WTC11 (cell line): ENCODE data around the gene RFX7. TPM values are rescaled to one million over a fixed set of nuclear protein-coding genes. Genes with fewer than 3 reads are reported as not detected.

Experiments
- ATAC-seq: fragments of 200-7000 bp; cut with Tn5 transposase; 2 replicates; pipeline ENCODE4 v1.10.0; 2021; ENCODE audit warnings: mild to moderate bottlenecking, moderate library complexity
- CTCF ChIA-PET: fragments of 300-600 bp; sonication (Branson Sonifier 250); formaldehyde crosslinking; loops from one replicate; lab custom pipeline; 2021; ENCODE audit warnings: antibody characterized with exemption; lab: Charles Lee
- POLR2A ChIA-PET: fragments of 350-600 bp; sonication (Branson Sonifier 250); formaldehyde crosslinking; loops from one replicate; lab custom pipeline; 2021; ENCODE audit warnings: antibody characterized with exemption; lab: Charles Lee
- DNase-seq: peaks from one replicate; pipeline ENCODE4 v3.0.0; 2021; ENCODE audit warnings: low spot score
- H3K27ac Mint-ChIP-seq: 2 replicates; pipeline ENCODE4 v1.8.0; 2021; ENCODE audit warnings: mixed read lengths
- H3K27me3 Mint-ChIP-seq: 2 replicates; pipeline ENCODE4 v1.8.0; 2021; ENCODE audit warnings: low read depth, mild to moderate bottlenecking, moderate library complexity, mixed read lengths
- H3K36me3 Mint-ChIP-seq: 2 replicates; pipeline ENCODE4 v1.8.0; 2021; ENCODE audit warnings: mixed read lengths
- H3K4me1 Mint-ChIP-seq: 2 replicates; pipeline ENCODE4 v1.8.0; 2022; ENCODE audit warnings: mixed read lengths
- H3K4me3 Mint-ChIP-seq: 2 replicates; pipeline ENCODE4 v1.8.0; 2021; ENCODE audit warnings: mild to moderate bottlenecking, moderate library complexity, mixed read lengths
- H3K9me3 Mint-ChIP-seq: 2 replicates; pipeline ENCODE4 v1.8.0; 2021; ENCODE audit warnings: mixed read lengths
- AR ChIP-seq: fragments of 250-450 bp; sonication (Bioruptor Pico); IDR thresholded peaks from 2 replicates; pipeline ENCODE4 v1.9.0; 2021; ENCODE audit warnings: mild to moderate bottlenecking
- ATF2 ChIP-seq: sonication (generic); formaldehyde crosslinking; IDR thresholded peaks from 2 replicates; pipeline ENCODE4 v1.8.1; 2022; ENCODE audit warnings: low read depth, missing genetic modification reagents, borderline replicate concordance
- GABPB1 ChIP-seq: sonication (generic); formaldehyde crosslinking; IDR thresholded peaks from 2 replicates; pipeline ENCODE4 v1.8.1; 2023; ENCODE audit warnings: mild to moderate bottlenecking, missing genetic modification reagents
- NFATC4 ChIP-seq: fragments of 250-450 bp; sonication (Bioruptor Pico); IDR thresholded peaks from 2 replicates; pipeline ENCODE4 v1.9.0; 2021; ENCODE audit warnings: mild to moderate bottlenecking
- NFYB ChIP-seq: sonication (generic); formaldehyde crosslinking; conservative IDR thresholded peaks from 2 replicates; pipeline ENCODE4 v1.8.0; 2022; ENCODE audit warnings: low read depth, missing genetic modification reagents
- NR2C2 ChIP-seq: sonication (generic); formaldehyde crosslinking; IDR thresholded peaks from 2 replicates; pipeline ENCODE4 v1.8.0; 2022; ENCODE audit warnings: mild to moderate bottlenecking, missing genetic modification reagents
- RORB ChIP-seq: fragments of 250-450 bp; sonication (Bioruptor Pico); IDR thresholded peaks from 2 replicates; pipeline ENCODE4 v1.9.0; 2021; ENCODE audit warnings: mild to moderate bottlenecking
- SMAD4 ChIP-seq: sonication (generic); formaldehyde crosslinking; IDR thresholded peaks from 2 replicates; pipeline ENCODE4 v1.8.0; 2022; ENCODE audit warnings: mild to moderate bottlenecking, missing genetic modification reagents
- ZNF121 ChIP-seq: sonication (generic); formaldehyde crosslinking; IDR thresholded peaks from 2 replicates; pipeline ENCODE4 v1.8.0; 2023; ENCODE audit warnings: missing genetic modification reagents
- total RNA-seq: library from RNA; stranded (reverse); gene quantifications from 3 replicates; pipeline ENCODE4 v1.2.3, GENCODE V29; 2021
- TF ChIP-seq, protein P1 (sequence below): fragments of 250-450 bp; sonication (Bioruptor Pico); conservative IDR thresholded peaks from 2 replicates; pipeline ENCODE4 v1.9.0; 2021; ENCODE audit warnings: mild to moderate bottlenecking
- TF ChIP-seq, protein P2 (sequence below): fragments of 250-450 bp; sonication (Bioruptor Pico); IDR thresholded peaks from 2 replicates; pipeline ENCODE4 v1.8.0; 2021; ENCODE audit warnings: mild to moderate bottlenecking
- TF ChIP-seq, protein P3 (sequence below): sonication (generic); formaldehyde crosslinking; IDR thresholded peaks from 2 replicates; pipeline ENCODE4 v1.8.1; 2023; ENCODE audit warnings: mild to moderate bottlenecking, missing genetic modification reagents

RFX7 gene
- total RNA-seq, 1 experiment from 2014 or later, result 36.0 TPM

- no peak for TF ChIP-seq ATF2 (CRISPR knock-in tag)
- TF ChIP-seq GABPB1 (CRISPR knock-in tag), result no peak
- no peak for TF ChIP-seq ZNF121 (CRISPR knock-in tag)
- no peak for TF ChIP-seq RORB
- TF ChIP-seq, protein P1, sequence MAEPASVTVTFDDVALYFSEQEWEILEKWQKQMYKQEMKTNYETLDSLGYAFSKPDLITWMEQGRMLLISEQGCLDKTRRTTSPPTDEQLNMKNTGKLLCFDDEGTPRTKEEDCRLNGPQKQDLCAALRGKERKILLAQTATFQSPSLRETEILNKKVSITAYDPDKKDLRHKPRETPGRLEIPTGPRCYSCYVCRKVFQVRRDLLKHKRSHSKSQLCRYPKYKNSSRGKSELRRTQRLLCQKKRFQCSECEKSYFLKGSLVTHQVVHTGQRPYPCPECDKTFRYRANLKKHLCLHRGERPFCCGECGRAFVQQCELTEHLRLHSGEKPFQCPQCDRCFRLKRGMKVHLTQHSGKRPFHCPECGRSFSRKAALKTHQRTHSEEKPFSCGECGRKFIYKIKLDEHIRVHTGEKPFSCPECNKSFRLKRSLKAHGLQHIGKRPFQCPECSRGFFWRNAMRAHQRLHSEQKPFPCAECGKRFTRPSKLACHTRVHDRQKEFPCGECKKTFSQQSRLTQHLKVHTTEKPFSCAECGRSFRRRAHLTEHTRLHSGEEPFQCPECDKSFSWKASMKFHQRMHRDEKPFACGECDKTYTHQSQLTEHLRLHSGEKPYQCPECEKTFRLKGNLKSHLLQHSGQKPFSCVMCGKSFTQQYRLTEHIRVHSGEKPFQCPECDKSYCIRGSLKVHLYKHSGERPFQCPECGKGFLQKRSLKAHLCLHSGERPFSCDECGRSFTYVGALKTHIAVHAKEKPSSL (CRISPR knock-in tag), result no peak
- TF ChIP-seq, protein P2, sequence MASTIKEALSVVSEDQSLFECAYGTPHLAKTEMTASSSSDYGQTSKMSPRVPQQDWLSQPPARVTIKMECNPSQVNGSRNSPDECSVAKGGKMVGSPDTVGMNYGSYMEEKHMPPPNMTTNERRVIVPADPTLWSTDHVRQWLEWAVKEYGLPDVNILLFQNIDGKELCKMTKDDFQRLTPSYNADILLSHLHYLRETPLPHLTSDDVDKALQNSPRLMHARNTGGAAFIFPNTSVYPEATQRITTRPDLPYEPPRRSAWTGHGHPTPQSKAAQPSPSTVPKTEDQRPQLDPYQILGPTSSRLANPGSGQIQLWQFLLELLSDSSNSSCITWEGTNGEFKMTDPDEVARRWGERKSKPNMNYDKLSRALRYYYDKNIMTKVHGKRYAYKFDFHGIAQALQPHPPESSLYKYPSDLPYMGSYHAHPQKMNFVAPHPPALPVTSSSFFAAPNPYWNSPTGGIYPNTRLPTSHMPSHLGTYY (CRISPR knock-in tag), result no peak
- TF ChIP-seq, protein P3, sequence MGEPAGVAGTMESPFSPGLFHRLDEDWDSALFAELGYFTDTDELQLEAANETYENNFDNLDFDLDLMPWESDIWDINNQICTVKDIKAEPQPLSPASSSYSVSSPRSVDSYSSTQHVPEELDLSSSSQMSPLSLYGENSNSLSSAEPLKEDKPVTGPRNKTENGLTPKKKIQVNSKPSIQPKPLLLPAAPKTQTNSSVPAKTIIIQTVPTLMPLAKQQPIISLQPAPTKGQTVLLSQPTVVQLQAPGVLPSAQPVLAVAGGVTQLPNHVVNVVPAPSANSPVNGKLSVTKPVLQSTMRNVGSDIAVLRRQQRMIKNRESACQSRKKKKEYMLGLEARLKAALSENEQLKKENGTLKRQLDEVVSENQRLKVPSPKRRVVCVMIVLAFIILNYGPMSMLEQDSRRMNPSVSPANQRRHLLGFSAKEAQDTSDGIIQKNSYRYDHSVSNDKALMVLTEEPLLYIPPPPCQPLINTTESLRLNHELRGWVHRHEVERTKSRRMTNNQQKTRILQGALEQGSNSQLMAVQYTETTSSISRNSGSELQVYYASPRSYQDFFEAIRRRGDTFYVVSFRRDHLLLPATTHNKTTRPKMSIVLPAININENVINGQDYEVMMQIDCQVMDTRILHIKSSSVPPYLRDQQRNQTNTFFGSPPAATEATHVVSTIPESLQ (CRISPR knock-in tag), result no peak
- no peak for TF ChIP-seq NR2C2 (CRISPR knock-in tag)
These were observed 166.6 kb downstream of the RFX7 start (continued) for GRCh38 chr15:56077081-56077480.

DNA sequence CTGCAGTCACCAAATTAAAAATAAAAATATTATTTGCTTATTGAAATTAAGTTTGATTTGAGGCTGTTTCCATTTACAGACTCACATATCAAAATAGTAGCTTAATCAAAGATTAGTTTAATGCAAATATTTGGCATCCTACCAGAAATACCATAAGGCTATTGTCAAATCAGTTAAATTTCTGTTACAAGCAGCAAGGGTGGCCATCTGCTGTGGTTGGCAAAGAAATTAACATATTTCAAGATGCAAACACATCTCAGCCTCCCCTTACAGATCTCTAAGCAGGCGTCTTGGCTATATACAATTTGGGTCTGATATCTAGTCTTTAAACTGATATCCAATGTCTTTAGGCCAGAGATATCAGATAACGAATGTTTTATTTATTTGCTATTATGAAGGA lies 167.0 kb downstream of the RFX7 start:
- CTCF ChIA-PET, result no interaction called here
- ATAC-seq, result no peak

DNA sequence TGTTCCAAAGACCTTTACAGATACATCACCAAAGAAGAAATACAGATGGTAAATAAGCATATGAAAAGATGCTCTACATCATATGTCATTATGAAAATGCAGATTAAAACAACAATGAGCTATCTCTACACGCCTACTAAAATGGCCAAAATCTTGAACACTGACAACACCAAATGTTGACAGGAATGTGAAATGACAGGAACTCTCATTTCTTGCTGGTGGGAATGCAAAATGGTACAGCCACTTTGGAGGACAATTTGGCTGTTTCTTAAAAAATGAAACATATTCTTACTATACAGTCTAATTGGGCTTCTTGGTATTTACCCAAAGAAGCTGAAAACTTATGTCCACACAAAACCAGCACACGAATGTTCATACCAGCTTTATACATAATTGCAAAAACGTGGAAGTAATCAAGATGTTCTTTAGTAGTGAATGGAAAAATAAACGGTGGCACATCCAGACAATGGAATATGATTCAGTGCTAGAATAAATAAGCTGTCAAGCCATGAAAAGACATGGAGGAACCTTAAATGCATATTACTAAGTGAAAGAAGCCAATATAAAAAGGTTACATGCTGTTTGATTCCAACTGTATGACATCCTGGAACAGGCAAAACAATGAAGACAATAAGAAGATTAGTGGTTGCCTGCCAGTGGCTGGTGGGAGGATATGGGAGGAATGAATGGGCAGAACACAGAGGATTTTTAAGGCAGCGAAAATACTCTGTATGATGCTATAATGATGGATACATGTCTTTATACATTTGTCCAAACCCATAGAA lies 169.0 kb downstream of the RFX7 start:
- ChIA-PET POLR2A (no interaction called here), CTCF (no interaction called here)
- DNase-seq, result no peak
- no peak for TF ChIP-seq NFATC4
- no peak for TF ChIP-seq AR (CRISPR knock-in tag)
- Mint-ChIP-seq H3K27ac (no peak overlapping the region), H3K4me3 (no peak overlapping the region), H3K9me3 (no peaks in the 10 kb centered on the region), H3K27me3 (no peaks in the 10 kb centered on the region), H3K36me3 (no peaks in the 10 kb centered on the region), H3K4me1 (peaks cover 2% of the 10 kb centered on the region; the same call in 1 of the 2 replicates)
- no peak for ATAC-seq

More for the DNA sequence above, 167.0 kb downstream of the RFX7 start:
- H3K36me3 Mint-ChIP-seq, result no peaks in the 10 kb centered on the region
- TF ChIP-seq ATF2 (CRISPR knock-in tag) (no peak), SMAD4 (CRISPR knock-in tag) (no peak), NFYB (CRISPR knock-in tag) (no peak)
- H3K27ac Mint-ChIP-seq, result no peak overlapping the region
- DNase-seq, result no peak
- H3K4me3 Mint-ChIP-seq, result no peak overlapping the region
- no peaks in the 10 kb centered on the region for H3K9me3 Mint-ChIP-seq
- no peaks in the 10 kb centered on the region for H3K27me3 Mint-ChIP-seq
- peaks cover 2% of the 10 kb centered on the region; the same call in 1 of the 2 replicates for H3K4me1 Mint-ChIP-seq
- POLR2A ChIA-PET, result no interaction called here
